PC-3 (cell line): ENCODE measurements around the gene CYP2A7. TPM values are rescaled to one million over a fixed set of nuclear protein-coding genes. Genes with fewer than 3 reads are reported as not detected.
"Not testable (repeated sequence)": the region's sequence is repeated elsewhere in the genome, so short reads cannot be mapped to it uniquely, and the experiment has no call there.

ENCODE experiments used
- ATAC-seq: fragments of 200-7000 bp; cut with Tn5 transposase; 2 replicates; pipeline ENCODE4 v1.9.1; 2020; ENCODE audit warnings: mild to moderate bottlenecking, moderate library complexity
- BruUV-seq: library from RNA; stranded (reverse); fragments of 400-500 nt; replicated peaks from 2 replicates; lab custom pipeline; 2021; lab: Mats Ljungman, UMichigan
- CTCF ChIA-PET: fragments of 300-600 bp; sonication (Branson Sonifier 250); formaldehyde crosslinking; loops from one replicate; lab custom pipeline; 2022; ENCODE audit warnings: antibody characterized with exemption; lab: Charles Lee
- POLR2A ChIA-PET: fragments of 300-600 bp; sonication (Branson Sonifier 250); formaldehyde crosslinking; loops from one replicate; lab custom pipeline; 2022; ENCODE audit warnings: antibody characterized with exemption; ENCODE audit not compliant: unreplicated experiment; lab: Charles Lee
- DNase-seq: peaks from one replicate; pipeline ENCODE4 v3.0.0-alpha.2; 2015
- H2AFZ ChIP-seq: fragments of 300-600 bp; sonication (generic); 2 replicates; pipeline ENCODE4 v1.6.0; 2016; ENCODE audit warnings: antibody characterized with exemption, low read length
- H3F3A ChIP-seq: fragments of 300-600 bp; sonication (generic); one replicate; pipeline ENCODE4 v1.6.0; 2017; ENCODE audit warnings: antibody characterized with exemption, low read length, control low read depth, mild to moderate bottlenecking; ENCODE audit not compliant: unreplicated experiment
- H3K27ac ChIP-seq: fragments of 300-600 bp; sonication (generic); 2 replicates; pipeline ENCODE4 v1.5.1; 2016; ENCODE audit warnings: mild to moderate bottlenecking, low read length
- H3K27me3 ChIP-seq: fragments of 300-600 bp; sonication (generic); 2 replicates; pipeline ENCODE4 v1.6.1; 2016; ENCODE audit warnings: low read length, mixed read lengths
- H3K36me3 ChIP-seq: fragments of 300-600 bp; sonication (generic); 2 replicates; pipeline ENCODE4 v1.6.1; 2016; ENCODE audit warnings: low read depth, mixed run types, low read length, mixed read lengths
- H3K4me1 ChIP-seq: fragments of 300-600 bp; sonication (generic); 2 replicates; pipeline ENCODE4 v1.5.1; 2016; ENCODE audit warnings: low read length; ENCODE audit not compliant: insufficient read depth
- H3K4me2 ChIP-seq: fragments of 300-600 bp; sonication (generic); 2 replicates; pipeline ENCODE4 v1.6.0; 2016; ENCODE audit warnings: low read length
- H3K4me3 ChIP-seq: fragments of 300-600 bp; sonication (generic); 2 replicates; pipeline ENCODE4 v1.5.1; 2016; ENCODE audit warnings: mild to moderate bottlenecking, low read length, mixed read lengths
- H3K79me2 ChIP-seq: fragments of 300-600 bp; sonication (generic); 2 replicates; pipeline ENCODE4 v1.6.1; 2017; ENCODE audit warnings: low read length, mixed read lengths
- H3K9ac ChIP-seq: fragments of 300-600 bp; sonication (generic); 2 replicates; pipeline ENCODE4 v1.6.0; 2016; ENCODE audit warnings: mild to moderate bottlenecking, low read length
- H3K9me2 ChIP-seq: fragments of 300-600 bp; sonication (generic); replicated peaks from 2 replicates; pipeline ENCODE4 v1.6.1; 2016; ENCODE audit warnings: mixed run types, low read length, mixed read lengths
- H3K9me3 ChIP-seq: fragments of 300-600 bp; sonication (generic); 2 replicates; pipeline ENCODE4 v1.6.1; 2016; ENCODE audit warnings: low read length, mixed read lengths
- H4K20me1 ChIP-seq: fragments of 300-600 bp; sonication (generic); 2 replicates; pipeline ENCODE4 v1.6.1; 2016; ENCODE audit warnings: low read length, mixed read lengths
- CTCF ChIP-seq: fragments of 300-600 bp; sonication (generic); conservative IDR thresholded peaks from 2 replicates; pipeline ENCODE4 v1.5.1; 2017; ENCODE audit warnings: antibody characterized with exemption, low read depth, mild to moderate bottlenecking, low read length
- EZH2 ChIP-seq: fragments of 300-600 bp; sonication (generic); IDR thresholded peaks from one replicate; pipeline ENCODE4 v1.6.1; 2017; ENCODE audit warnings: antibody characterized with exemption, mild to moderate bottlenecking, low read length; ENCODE audit not compliant: unreplicated experiment
- EZH2phosphoT487 ChIP-seq: fragments of 300-600 bp; sonication (generic); IDR thresholded peaks from 2 replicates; pipeline ENCODE4 v1.6.1; 2018; ENCODE audit warnings: mild to moderate bottlenecking, antibody characterized with exemption, low read length, borderline replicate concordance
- intact Hi-C: fragments of 100-400 bp; cut with micrococcal nuclease; formaldehyde crosslinking; loops from 2 replicates; pipeline ENCODE4 v1.9.0; 2023
- total RNA-seq: library from RNA; depleted of rRNA; stranded (reverse); fragments of >200 nt; gene quantifications from 2 replicates; pipeline ENCODE4 v1.2.3, GENCODE V29; 2014

The CYP2A7 gene
- total RNA-seq, 1 experiment from 2014 or later = not detected

GRCh38 chr19:40831502-40832430 lies 50.3 kb downstream of the CYP2A7 start:
- Histone ChIP-seq H3K27ac (peak overlapping the region; percentile 54), H3K9ac (no peak overlapping the region), H3K27me3 (no peaks in the 10 kb centered on the region), H4K20me1 (no peaks in the 10 kb centered on the region), H3K4me2 (peak overlapping the region; percentile 22; the same call in 1 of the 2 replicates), H3K9me3 (no peaks in the 10 kb centered on the region), H3F3A (no peaks in the 10 kb centered on the region), H3K36me3 (no peaks in the 10 kb centered on the region), H3K4me3 (no peak overlapping the region), H3K79me2 (no peaks in the 10 kb centered on the region), H2AFZ (no peak overlapping the region), H3K9me2 (no peaks in the 10 kb centered on the region), H3K4me1 (peaks cover 7% of the 10 kb centered on the region)
- no TSS peak for BruUV-seq
- no peak for TF ChIP-seq EZH2phosphoT487
- no peak for TF ChIP-seq CTCF
- TF ChIP-seq EZH2 = no peak
- ATAC-seq (peak; percentile 94), DNase-seq (peak; percentile 92)
- intact Hi-C loops = loop anchor here (5.0 kb wide), 1 partner anchor 91 kb away; no protein-coding TSS in a partner anchor
- ChIA-PET POLR2A (no interaction called here), CTCF (interaction anchor here (0.6 kb wide), 1 partner anchor 372 kb away, joined by 5 read pairs; no protein-coding TSS in a partner anchor)

DNA sequence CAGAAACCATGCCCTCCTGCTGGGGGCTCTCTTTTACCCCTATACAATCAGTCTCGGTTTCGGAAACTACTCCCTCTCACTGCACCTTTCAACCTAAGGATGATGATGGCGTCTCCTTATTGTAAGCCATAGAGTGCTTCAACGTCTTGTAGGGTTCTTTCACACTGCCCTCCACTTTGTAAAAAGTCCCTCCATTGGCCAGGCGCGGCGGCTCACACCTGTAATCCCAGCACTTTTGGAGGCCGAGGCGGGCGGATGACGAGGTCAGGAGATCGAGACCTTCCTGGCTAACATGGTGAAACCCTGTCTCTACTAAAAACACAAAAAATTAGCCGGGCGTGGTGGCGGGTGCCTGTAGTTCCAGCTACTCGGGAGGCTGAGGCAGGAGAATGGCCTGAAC lies 51.3 kb downstream of the CYP2A7 start:
- H3K9ac ChIP-seq, H3K9me3 ChIP-seq, ATAC-seq, H3F3A ChIP-seq, H3K9me2 ChIP-seq, H3K27ac ChIP-seq, BruUV-seq, H2AFZ ChIP-seq, POLR2A ChIA-PET, H3K36me3 ChIP-seq, H3K79me2 ChIP-seq, H3K4me2 ChIP-seq, CTCF ChIA-PET, H3K4me1 ChIP-seq, H4K20me1 ChIP-seq, H3K4me3 ChIP-seq, DNase-seq, H3K27me3 ChIP-seq: not testable (repeated sequence)
- intact Hi-C loops = loop anchor here (5.0 kb wide), 1 partner anchor 92 kb away; no protein-coding TSS in a partner anchor

- H3K4me1 ChIP-seq = peaks cover 7% of the 10 kb centered on the region
- no TSS peak for BruUV-seq
- ChIA-PET POLR2A (no interaction called here), CTCF (no interaction called here)
- H3K27ac ChIP-seq = no peak overlapping the region
- no peak for ATAC-seq
- intact Hi-C loops = no loop called here
- H2AFZ ChIP-seq = no peak overlapping the region
- H3K9me3 ChIP-seq = no peaks in the 10 kb centered on the region
- no peaks in the 10 kb centered on the region for H4K20me1 ChIP-seq
- no peak overlapping the region for H3K9ac ChIP-seq
- no peak for DNase-seq
- no peaks in the 10 kb centered on the region for H3K36me3 ChIP-seq
- no peak overlapping the region for H3K4me3 ChIP-seq
- H3K9me2 ChIP-seq = no peaks in the 10 kb centered on the region
- no peak overlapping the region for H3K4me2 ChIP-seq
- H3F3A ChIP-seq = no peaks in the 10 kb centered on the region
- no peaks in the 10 kb centered on the region for H3K27me3 ChIP-seq
- H3K79me2 ChIP-seq = no peaks in the 10 kb centered on the region
- TF ChIP-seq CTCF = no peak
- TF ChIP-seq EZH2phosphoT487 = no peak
- no peak for TF ChIP-seq EZH2
Measured at GRCh38 chr19:40829205-40829604, 52.8 kb downstream of the CYP2A7 start.
